Cardiac septum (tissue), 1 donor: Measurements from ENCODE around the gene RUSC1. TPM values are rescaled to one million over a fixed set of nuclear protein-coding genes. Genes with fewer than 3 reads are reported as not detected.

Source experiments
- DNase-seq: peaks from one replicate; pipeline ENCODE4 v3.0.0-alpha.2; 2020; ENCODE audit warnings: low spot score
- intact Hi-C: fragments of 100-400 bp; cut with DNase I; formaldehyde crosslinking; loops from one replicate; pipeline ENCODE4 v1.14.0; 2022
- microRNA-seq: library from miRNA; unstranded; fragments of <30 nt; microRNA quantifications from one replicate; pipeline ENCODE4 v1.2.0, GENCODE V29; 2020
- total RNA-seq: library from RNA; stranded (reverse); fragmentation: NEBNext Ultra II Directional; extraction: Animal tissue kit (Norgen Biotek cat#: 25700); gene quantifications from one replicate; pipeline ENCODE4 v1.2.1, GENCODE V29; 2021
- donor health status: DM: no; HTN: no; CAD: no.

Gene RUSC1
- total RNA-seq, 1 donor from 2014 or later = 18.1 TPM

- no peak for DNase-seq
- intact Hi-C loops = loop anchor here (5.0 kb wide), 1 partner anchor 93 kb away; no protein-coding TSS in a partner anchor
These were observed 58.5 kb downstream of the RUSC1 start for GRCh38 chr1:155379180-155379579.

- intact Hi-C loops = loop anchor here (5.0 kb wide), 1 partner anchor 93 kb away; no protein-coding TSS in a partner anchor
- DNase-seq = no peak
These were observed 59.0 kb downstream of the RUSC1 start for GRCh38 chr1:155379631-155380090.

Small RNAs within 50 kb of the gene (microRNA-seq; reads per million reads assigned to microRNA genes)
- not detected for gene MIR555

Other genes starting within 250 kb of the RUSC1 start
- 1.2 TPM for gene EFNA3, start 242.1 kb upstream of the RUSC1 start, total RNA-seq
- gene EFNA1, start 193.0 kb upstream of the RUSC1 start, total RNA-seq = 30.2 TPM
- 11.2 TPM for gene SLC50A1, start 185.0 kb upstream of the RUSC1 start, total RNA-seq
- 56.3 TPM for gene DPM3, start 180.4 kb upstream of the RUSC1 start, total RNA-seq
- gene KRTCAP2, start 147.6 kb upstream of the RUSC1 start, total RNA-seq = 112 TPM
- gene TRIM46, start 147.0 kb upstream of the RUSC1 start, total RNA-seq = not detected
- 11.7 TPM for gene THBS3, start 113.0 kb upstream of the RUSC1 start, total RNA-seq
- 16.4 TPM for gene MTX1, start 112.2 kb upstream of the RUSC1 start, total RNA-seq
- 15.5 TPM for gene ENTREP3, start 65.4 kb upstream of the RUSC1 start, total RNA-seq
- gene SCAMP3, start 58.5 kb upstream of the RUSC1 start, total RNA-seq = 61.5 TPM
- 24.7 TPM for gene CLK2, start 47.4 kb upstream of the RUSC1 start, total RNA-seq
- 2.2 TPM for gene HCN3, start 43.4 kb upstream of the RUSC1 start, total RNA-seq
- not detected for gene PKLR, start 19.5 kb upstream of the RUSC1 start, total RNA-seq
- 83.1 TPM for gene FDPS, start 12.0 kb upstream of the RUSC1 start, total RNA-seq
- gene ASH1L, start 241.9 kb downstream of the RUSC1 start, total RNA-seq = 55.4 TPM